Keratinocyte (primary cell): ENCODE data around the gene UBE2F. TPM values are rescaled to one million over a fixed set of nuclear protein-coding genes. Genes with fewer than 3 reads are reported as not detected.

ENCODE experiments used
- DNase-seq: peaks from one replicate; pipeline ENCODE4 v3.0.0-alpha.2; 2011; ENCODE audit warnings: low read depth, missing footprints, low spot score
- FAIRE-seq: peaks from 2 replicates; lab custom pipeline; 2011; peaks lifted over from hg19 to GRCh38; lab: Jason Lieb, UNC
- H2AFZ ChIP-seq: 2 replicates; pipeline ENCODE4 v1.6.0; 2012; ENCODE audit warnings: low read length, control low read depth, inconsistent platforms; ENCODE audit not compliant: control insufficient read depth
- H3K27ac ChIP-seq: 2 replicates; pipeline ENCODE4 v1.5.1; 2011; ENCODE audit warnings: low read length; ENCODE audit not compliant: control insufficient read depth, insufficient read depth
- H3K27me3 ChIP-seq: 3 replicates; pipeline ENCODE4 v1.6.0; 2011; ENCODE audit warnings: low read length; ENCODE audit not compliant: control insufficient read depth, insufficient read depth; ENCODE audit errors: extremely low read depth
- H3K36me3 ChIP-seq, 2 experiments: 2 replicates in 1 of 2; 3 replicates in 1 of 2; pipeline ENCODE4 v1.5.1; 2011; ENCODE audit warnings: low read length in 2 of 2, mild to moderate bottlenecking in 1 of 2; ENCODE audit not compliant: control insufficient read depth in 2 of 2, insufficient read depth in 2 of 2; ENCODE audit errors: extremely low read depth in 1 of 2
- H3K4me1 ChIP-seq: 3 replicates; pipeline ENCODE4 v1.5.1; 2011; ENCODE audit warnings: low read length; ENCODE audit not compliant: control insufficient read depth, insufficient read depth; ENCODE audit errors: extremely low read depth
- H3K4me2 ChIP-seq: 3 replicates; pipeline ENCODE4 v1.6.0; 2011; ENCODE audit warnings: low read depth, low read length; ENCODE audit not compliant: control insufficient read depth, insufficient read depth; ENCODE audit errors: extremely low read depth
- H3K4me3 ChIP-seq, 3 experiments: fragments of 200-600 bp in 1 of 3; sonication (generic) in 1 of 3; 2 replicates in 2 of 3; 3 replicates in 1 of 3; pipeline ENCODE4 v1.5.1; 2011 to 2016; ENCODE audit warnings: low read length in 3 of 3, mild to moderate bottlenecking in 3 of 3, control low read depth in 2 of 3, inconsistent platforms in 1 of 3, low read depth in 1 of 3, mixed read lengths in 1 of 3, mixed run types in 1 of 3, moderate library complexity in 1 of 3; ENCODE audit not compliant: control insufficient read depth in 2 of 3, insufficient read depth in 2 of 3; ENCODE audit errors: extremely low read depth in 1 of 3
- H3K79me2 ChIP-seq: 2 replicates; pipeline ENCODE4 v1.6.0; 2012; ENCODE audit warnings: low read length; ENCODE audit not compliant: control insufficient read depth, insufficient read depth
- H3K9ac ChIP-seq: 3 replicates; pipeline ENCODE4 v1.6.0; 2011; ENCODE audit warnings: low read length; ENCODE audit not compliant: control insufficient read depth, insufficient read depth; ENCODE audit errors: extremely low read depth
- H3K9me1 ChIP-seq: 3 replicates; pipeline ENCODE4 v1.6.0; 2011; ENCODE audit warnings: low read length; ENCODE audit not compliant: control insufficient read depth, insufficient read depth; ENCODE audit errors: extremely low read depth
- H3K9me3 ChIP-seq: 2 replicates; pipeline ENCODE4 v1.5.1; 2012; ENCODE audit warnings: low read depth, low read length; ENCODE audit not compliant: control insufficient read depth
- H4K20me1 ChIP-seq: 3 replicates; pipeline ENCODE4 v1.6.0; 2011; ENCODE audit warnings: low read length; ENCODE audit not compliant: control insufficient read depth, insufficient read depth; ENCODE audit errors: extremely low read depth
- EZH2 ChIP-seq: IDR thresholded peaks from one replicate; pipeline ENCODE4 v1.6.1; 2012; ENCODE audit warnings: inconsistent platforms, mild to moderate bottlenecking, low read length, moderate library complexity
- dilution Hi-C: fragments of 300-500 bp; cut with MboI; formaldehyde crosslinking; loops from one replicate; pipeline ENCODE4 v1.7.0; 2020; ENCODE audit warnings: low sequenced_read_pairs; ENCODE audit not compliant: extremely low pct_ligation_motif_present
- polyA plus RNA-seq, 5 experiments: library from polyadenylated mRNA; depleted of rRNA in 3 of 5; stranded (reverse) in 3 of 5; stranded (forward) in 1 of 5; unstranded in 1 of 5; fragments of >200 nt; gene quantifications; 1 replicate in 1 of 5; 2 replicates in 3 of 5; 3 replicates in 1 of 5; pipeline versions ENCODE4 v1.2.1 to v1.2.3, GENCODE V29; 2011 to 2012; ENCODE audit warnings: missing spikeins in 2 of 5, low read depth in 1 of 5, low replicate concordance in 1 of 5
- TF ChIP-seq, protein P1 (sequence below), 3 experiments: IDR thresholded peaks in 1 of 3; conservative IDR thresholded peaks in 1 of 3; optimal IDR thresholded peaks in 1 of 3; 2 replicates in 2 of 3; 3 replicates in 1 of 3; pipeline versions ENCODE3 to v1.5.1; 2011; ENCODE audit warnings: low read length in 3 of 3, mild to moderate bottlenecking in 3 of 3, moderate library complexity in 2 of 3, control low read depth in 1 of 3, inconsistent platforms in 1 of 3; ENCODE audit not compliant: insufficient read depth in 2 of 3; ENCODE audit errors: extremely low read depth in 1 of 3

Gene UBE2F
- polyA plus RNA-seq, 1 donor (not counting 4 experiments of a cell fraction or from before 2014, with no cell fraction given): 95.6 TPM

DNA sequence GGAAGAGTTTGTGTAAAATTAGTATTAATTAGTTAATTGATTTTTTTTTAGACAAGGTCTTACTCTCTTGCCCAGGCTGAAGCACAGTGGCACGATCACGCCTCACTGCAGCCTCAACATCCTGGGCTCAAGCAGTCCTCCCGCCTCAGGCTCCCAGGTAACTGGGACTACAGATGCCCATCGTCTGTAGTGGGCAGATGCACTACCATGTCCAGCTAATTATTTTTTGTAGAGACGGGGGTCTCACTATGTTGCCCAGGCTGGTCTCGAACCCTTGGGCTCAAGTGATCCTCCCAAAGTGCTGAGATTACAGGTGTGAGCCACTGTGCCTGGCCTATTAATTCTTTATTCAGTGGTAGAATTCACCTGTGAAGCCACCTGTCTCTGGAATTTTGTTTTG is 41.1 kb downstream of the UBE2F start:
- Histone ChIP-seq H3K4me3 (no peak overlapping the region), H4K20me1 (no peaks in the 10 kb centered on the region), H3K27me3 (no peaks in the 10 kb centered on the region), H3K27ac (no peak overlapping the region), H3K9me3 (no peaks in the 10 kb centered on the region), H3K9ac (no peak overlapping the region), H3K4me2 (no peak overlapping the region), H2AFZ (no peak overlapping the region), H3K4me1 (peaks cover 8% of the 10 kb centered on the region), H3K79me2 (peaks cover 44% of the 10 kb centered on the region), H3K36me3 (peaks cover 6 to 12% of the 10 kb centered on the region in 2 experiments), H3K9me1 (no peaks in the 10 kb centered on the region)
- no peak for TF ChIP-seq EZH2
- TF ChIP-seq, protein P1, sequence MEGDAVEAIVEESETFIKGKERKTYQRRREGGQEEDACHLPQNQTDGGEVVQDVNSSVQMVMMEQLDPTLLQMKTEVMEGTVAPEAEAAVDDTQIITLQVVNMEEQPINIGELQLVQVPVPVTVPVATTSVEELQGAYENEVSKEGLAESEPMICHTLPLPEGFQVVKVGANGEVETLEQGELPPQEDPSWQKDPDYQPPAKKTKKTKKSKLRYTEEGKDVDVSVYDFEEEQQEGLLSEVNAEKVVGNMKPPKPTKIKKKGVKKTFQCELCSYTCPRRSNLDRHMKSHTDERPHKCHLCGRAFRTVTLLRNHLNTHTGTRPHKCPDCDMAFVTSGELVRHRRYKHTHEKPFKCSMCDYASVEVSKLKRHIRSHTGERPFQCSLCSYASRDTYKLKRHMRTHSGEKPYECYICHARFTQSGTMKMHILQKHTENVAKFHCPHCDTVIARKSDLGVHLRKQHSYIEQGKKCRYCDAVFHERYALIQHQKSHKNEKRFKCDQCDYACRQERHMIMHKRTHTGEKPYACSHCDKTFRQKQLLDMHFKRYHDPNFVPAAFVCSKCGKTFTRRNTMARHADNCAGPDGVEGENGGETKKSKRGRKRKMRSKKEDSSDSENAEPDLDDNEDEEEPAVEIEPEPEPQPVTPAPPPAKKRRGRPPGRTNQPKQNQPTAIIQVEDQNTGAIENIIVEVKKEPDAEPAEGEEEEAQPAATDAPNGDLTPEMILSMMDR (optimal IDR thresholded peaks at IDR 0.05 in 1 of 3, IDR thresholded peaks at IDR 0.05 in 1 of 3, conservative IDR thresholded peaks at IDR 0.05 in 1 of 3; ENCODE audit: extremely low read depth in 1 of 3, insufficient read depth in 2 of 3, low read length in 3 of 3): no peak
- dilution Hi-C loops: no loop called here
- FAIRE-seq (no peak), DNase-seq (no peak)

- Histone ChIP-seq H4K20me1 (no peaks in the 10 kb centered on the region), H3K27ac (no peak overlapping the region), H3K9me3 (no peaks in the 10 kb centered on the region), H3K4me3 (no peak overlapping the region), H3K27me3 (no peaks in the 10 kb centered on the region), H3K4me2 (no peak overlapping the region), H2AFZ (no peak overlapping the region), H3K36me3 (peaks cover 5 to 9% of the 10 kb centered on the region in 2 experiments), H3K79me2 (peaks cover 38% of the 10 kb centered on the region), H3K4me1 (peaks cover 8% of the 10 kb centered on the region), H3K9ac (no peak overlapping the region), H3K9me1 (no peaks in the 10 kb centered on the region)
- no peak for DNase-seq
- dilution Hi-C loops: no loop called here
- TF ChIP-seq, protein P1 (optimal IDR thresholded peaks at IDR 0.05 in 1 of 3, IDR thresholded peaks at IDR 0.05 in 1 of 3, conservative IDR thresholded peaks at IDR 0.05 in 1 of 3; ENCODE audit: extremely low read depth in 1 of 3, insufficient read depth in 2 of 3, low read length in 3 of 3): no peak
- TF ChIP-seq EZH2: no peak
- peak; percentile 26 for FAIRE-seq
Observed at GRCh38 chr2:238009563-238009962, 42.7 kb downstream of the UBE2F start.
